HL-60/S4 treated with retinoic acid at 250 ng/mL for 4 days and 3 days (cell line): ENCODE measurements around the gene SARM1.
"Not testable (repeated sequence)": the region's sequence is repeated elsewhere in the genome, so short reads cannot be mapped to it uniquely, and the experiment has no call there.

ENCODE experiments used
- in situ Hi-C: fragments of 300-500 bp; cut with MboI; formaldehyde crosslinking; loops from 2 replicates; pipeline ENCODE4 v1.7.0; 2022; ENCODE audit warnings: low sequenced_read_pairs

Gene SARM1

GRCh38 chr17:28415886-28416285 lies 44.4 kb downstream of the SARM1 start:
- in situ Hi-C loops: no loop called here

- in situ Hi-C loops: no loop called here
Measured at GRCh38 chr17:28416703-28417311, 45.3 kb downstream of the SARM1 start.

GRCh38 chr17:28421787-28422305 lies 50.4 kb downstream of the SARM1 start:
- in situ Hi-C loops: no loop called here

GRCh38 chr17:28425206-28425605 lies 53.7 kb downstream of the SARM1 start:
- in situ Hi-C loops: no loop called here

GRCh38 chr17:28426081-28426519 lies 54.6 kb downstream of the SARM1 start:
- in situ Hi-C loops: no loop called here

- in situ Hi-C loops: no loop called here
Measured at GRCh38 chr17:28427371-28427770, 55.9 kb downstream of the SARM1 start.

- in situ Hi-C loops: not testable (repeated sequence)
Measured at GRCh38 chr17:28427982-28428381, 56.5 kb downstream of the SARM1 start.

GRCh38 chr17:28433721-28434120 lies 62.2 kb downstream of the SARM1 start:
- in situ Hi-C loops: no loop called here

GRCh38 chr17:28434326-28434725 lies 62.8 kb downstream of the SARM1 start:
- in situ Hi-C loops: not testable (repeated sequence)

- in situ Hi-C loops: no loop called here
Measured at GRCh38 chr17:28443901-28444638, 72.6 kb downstream of the SARM1 start.

- in situ Hi-C loops: no loop called here
Measured at GRCh38 chr17:28446716-28447395, 75.4 kb downstream of the SARM1 start.

- in situ Hi-C loops: no loop called here
Measured at GRCh38 chr17:28447396-28447760, 75.9 kb downstream of the SARM1 start.

GRCh38 chr17:28449859-28450258 lies 78.4 kb downstream of the SARM1 start:
- in situ Hi-C loops: no loop called here
